ENCODE data around the gene RAB34.

Gene RAB34

GRCh38 chr17:28684963-28685362 is 32.7 kb downstream of the RAB34 start:
- DNase-seq (ENCODE audit: low read depth), result no peak

DNA sequence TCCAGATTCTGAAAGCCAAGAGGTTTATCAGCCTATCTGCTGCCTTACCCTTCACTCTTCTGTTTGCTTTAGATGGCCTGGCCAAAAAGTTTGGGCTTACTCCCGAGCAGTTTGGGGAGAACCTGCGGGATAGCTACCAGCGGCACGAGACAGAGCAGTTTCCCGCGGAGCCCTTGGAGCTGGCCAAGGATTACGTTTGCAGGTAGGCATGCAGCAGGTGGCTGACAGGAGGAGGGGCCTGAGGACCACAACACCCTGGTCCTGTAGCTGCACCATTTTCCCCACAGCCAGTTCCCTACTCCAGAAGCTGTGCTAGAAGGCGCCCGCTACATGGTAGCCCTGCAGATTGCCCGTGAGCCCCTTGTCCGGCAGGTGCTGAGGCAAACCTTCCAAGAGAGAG is 35.0 kb downstream of the RAB34 start:
- no peak for DNase-seq (ENCODE audit: low read depth)

DNA sequence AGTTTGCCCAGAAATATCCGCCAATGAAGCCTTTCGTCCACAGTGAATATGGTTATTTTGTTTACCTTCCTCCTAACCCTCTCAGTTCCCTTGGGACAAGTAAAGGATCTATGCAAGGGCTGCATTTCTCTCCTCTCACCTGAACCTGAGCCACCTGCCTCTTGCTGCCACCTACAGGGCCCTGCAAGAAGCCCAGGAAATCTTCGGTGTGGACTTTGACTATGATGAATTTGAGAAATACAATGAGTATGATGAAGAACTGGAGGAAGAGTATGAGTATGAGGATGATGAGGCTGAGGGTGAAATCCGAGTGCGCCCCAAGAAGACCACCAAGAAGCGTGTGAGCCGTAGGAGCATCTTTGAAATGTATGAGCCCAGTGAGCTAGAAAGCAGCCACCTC is 41.7 kb downstream of the RAB34 start:
- no peak for DNase-seq (ENCODE audit: low read depth)

GRCh38 chr17:28675490-28675889 is 42.2 kb downstream of the RAB34 start:
- no peak for DNase-seq (ENCODE audit: low read depth)

DNA sequence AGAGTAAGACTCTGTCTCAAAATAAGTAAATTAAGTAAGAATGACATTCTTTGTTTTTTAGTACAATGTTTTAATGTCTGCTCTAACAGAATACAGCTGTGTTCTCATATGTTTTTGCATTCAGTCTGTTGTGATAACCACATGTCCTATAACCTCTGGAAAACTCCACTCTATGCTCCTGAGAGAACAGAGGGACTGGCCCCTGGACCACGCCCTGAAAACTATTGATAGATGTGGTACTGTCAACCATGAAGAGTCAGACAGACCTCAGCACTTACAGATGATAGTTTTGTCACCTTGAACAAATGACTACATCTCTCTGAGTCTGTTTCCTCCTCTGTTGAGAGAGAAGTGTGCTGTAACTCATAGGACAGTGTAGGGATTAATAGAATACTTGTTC is 47.8 kb downstream of the RAB34 start:
- DNase-seq (ENCODE audit: low read depth), result no peak

GRCh38 chr17:28667870-28668269 is 49.8 kb downstream of the RAB34 start:
- no peak for DNase-seq (ENCODE audit: low read depth)

DNA sequence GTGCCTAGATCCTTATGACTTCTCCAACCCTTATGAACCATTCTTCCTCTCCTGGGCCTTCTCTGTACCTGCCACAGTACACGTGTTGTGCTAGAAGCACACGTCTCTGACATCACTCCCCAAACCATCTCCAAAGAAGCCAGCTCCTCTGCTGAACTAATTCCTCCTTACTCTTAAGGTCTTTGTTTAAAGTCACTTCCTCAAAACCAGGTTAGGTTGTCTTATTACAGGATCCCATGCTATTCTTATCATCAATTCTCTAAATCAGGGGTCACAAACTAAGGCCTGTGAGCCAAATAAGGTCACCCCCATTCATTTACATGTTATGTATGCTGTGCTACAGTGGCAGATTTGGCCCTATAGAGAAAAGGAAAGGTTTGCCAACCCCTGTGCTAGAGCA is 51.7 kb downstream of the RAB34 start:
- no peak for DNase-seq (ENCODE audit: low read depth)

Measured in GM04503 (cell line).